Measurements from ENCODE around the gene NPB.

GRCh38 chr17:81865358-81865732 is 36.7 kb upstream of the NPB start:
- TF ChIP-seq, protein P1, sequence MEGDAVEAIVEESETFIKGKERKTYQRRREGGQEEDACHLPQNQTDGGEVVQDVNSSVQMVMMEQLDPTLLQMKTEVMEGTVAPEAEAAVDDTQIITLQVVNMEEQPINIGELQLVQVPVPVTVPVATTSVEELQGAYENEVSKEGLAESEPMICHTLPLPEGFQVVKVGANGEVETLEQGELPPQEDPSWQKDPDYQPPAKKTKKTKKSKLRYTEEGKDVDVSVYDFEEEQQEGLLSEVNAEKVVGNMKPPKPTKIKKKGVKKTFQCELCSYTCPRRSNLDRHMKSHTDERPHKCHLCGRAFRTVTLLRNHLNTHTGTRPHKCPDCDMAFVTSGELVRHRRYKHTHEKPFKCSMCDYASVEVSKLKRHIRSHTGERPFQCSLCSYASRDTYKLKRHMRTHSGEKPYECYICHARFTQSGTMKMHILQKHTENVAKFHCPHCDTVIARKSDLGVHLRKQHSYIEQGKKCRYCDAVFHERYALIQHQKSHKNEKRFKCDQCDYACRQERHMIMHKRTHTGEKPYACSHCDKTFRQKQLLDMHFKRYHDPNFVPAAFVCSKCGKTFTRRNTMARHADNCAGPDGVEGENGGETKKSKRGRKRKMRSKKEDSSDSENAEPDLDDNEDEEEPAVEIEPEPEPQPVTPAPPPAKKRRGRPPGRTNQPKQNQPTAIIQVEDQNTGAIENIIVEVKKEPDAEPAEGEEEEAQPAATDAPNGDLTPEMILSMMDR (IDR thresholded peaks at IDR 0.05): no peak
- no peak for TF ChIP-seq POLR2A (IDR thresholded peaks at IDR 0.05)

All from vagina (tissue), 2 donors.